GM13977 (cell line): ENCODE measurements around the gene PAM.

ENCODE experiments used
- DNase-seq: peaks from one replicate; pipeline ENCODE4 v3.0.0; 2012; ENCODE audit warnings: low spot score
- CTCF ChIP-seq: IDR thresholded peaks from 2 replicates; pipeline ENCODE4 v1.5.1; 2012; ENCODE audit warnings: mild to moderate bottlenecking, control low read depth; ENCODE audit not compliant: insufficient read depth; ENCODE audit errors: extremely low read depth, missing control alignments
- in situ Hi-C: fragments of 300-500 bp; cut with MboI; formaldehyde crosslinking; loops from one replicate; pipeline ENCODE4 v1.12.0; 2022; ENCODE audit warnings: low sequenced_read_pairs, low pct_unique_long_range_greater_than_20kb, mixed read lengths, inconsistent platforms; ENCODE audit not compliant: unreplicated experiment

The PAM gene

GRCh38 chr5:102889033-102889432 lies 133.9 kb downstream of the PAM start:
- no peak for TF ChIP-seq CTCF
- no peak for DNase-seq
- in situ Hi-C loops = no loop called here

DNA sequence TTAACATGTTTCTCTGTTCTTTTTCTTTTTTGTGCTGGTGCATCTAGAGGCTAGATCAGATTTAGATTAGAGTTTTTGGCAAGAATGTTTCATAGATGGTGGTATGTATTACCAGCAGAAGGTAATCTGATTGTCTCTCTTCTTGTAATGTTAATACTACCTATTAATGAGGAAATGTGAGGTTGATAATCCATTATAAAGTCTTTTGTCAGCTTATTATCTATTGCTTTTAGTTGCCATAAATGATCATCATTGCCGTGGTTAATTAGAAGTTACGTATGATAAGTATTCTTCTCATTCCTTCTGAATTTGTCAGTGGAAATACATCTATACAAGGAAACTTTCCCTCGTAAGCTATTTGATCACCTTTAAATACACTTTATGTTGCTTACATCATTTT lies 135.0 kb downstream of the PAM start:
- in situ Hi-C loops = no loop called here
- no peak for TF ChIP-seq CTCF
- DNase-seq = no peak

GRCh38 chr5:102891175-102891574 lies 136.1 kb downstream of the PAM start:
- no peak for TF ChIP-seq CTCF
- no peak for DNase-seq
- in situ Hi-C loops = no loop called here

- TF ChIP-seq CTCF = no peak
- in situ Hi-C loops = no loop called here
- no peak for DNase-seq
Measured at GRCh38 chr5:102893942-102894341, 138.8 kb downstream of the PAM start.

GRCh38 chr5:102895234-102895633 lies 140.1 kb downstream of the PAM start:
- in situ Hi-C loops = no loop called here
- no peak for TF ChIP-seq CTCF
- no peak for DNase-seq

DNA sequence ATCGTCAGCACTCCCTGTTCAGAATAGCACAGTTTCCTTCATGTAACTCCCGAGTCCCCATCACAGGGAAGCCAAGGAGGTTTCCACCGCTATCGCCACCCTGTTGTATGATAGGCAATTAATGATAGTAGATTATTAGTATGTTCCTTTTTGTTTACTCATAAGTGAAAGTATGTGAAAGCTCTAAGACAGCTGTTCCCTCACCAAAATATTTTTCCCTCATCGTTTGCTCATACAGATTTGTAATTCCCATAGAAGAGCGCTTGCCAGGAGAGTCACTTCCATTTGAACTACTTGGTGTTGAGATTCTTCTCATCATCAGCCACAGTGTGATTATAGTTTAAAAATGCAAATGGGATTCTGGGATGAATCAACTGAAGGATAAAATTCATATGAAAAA lies 140.9 kb downstream of the PAM start:
- TF ChIP-seq CTCF = no peak
- in situ Hi-C loops = no loop called here
- DNase-seq = no peak
